Measurements from ENCODE around the gene APOA1. TPM values are rescaled to one million over a fixed set of nuclear protein-coding genes. Genes with fewer than 3 reads are reported as not detected.

APOA1 gene
- total and polyA plus RNA-seq, 12 donors, result 3.8 to 398 (median 70.5) TPM

DNA sequence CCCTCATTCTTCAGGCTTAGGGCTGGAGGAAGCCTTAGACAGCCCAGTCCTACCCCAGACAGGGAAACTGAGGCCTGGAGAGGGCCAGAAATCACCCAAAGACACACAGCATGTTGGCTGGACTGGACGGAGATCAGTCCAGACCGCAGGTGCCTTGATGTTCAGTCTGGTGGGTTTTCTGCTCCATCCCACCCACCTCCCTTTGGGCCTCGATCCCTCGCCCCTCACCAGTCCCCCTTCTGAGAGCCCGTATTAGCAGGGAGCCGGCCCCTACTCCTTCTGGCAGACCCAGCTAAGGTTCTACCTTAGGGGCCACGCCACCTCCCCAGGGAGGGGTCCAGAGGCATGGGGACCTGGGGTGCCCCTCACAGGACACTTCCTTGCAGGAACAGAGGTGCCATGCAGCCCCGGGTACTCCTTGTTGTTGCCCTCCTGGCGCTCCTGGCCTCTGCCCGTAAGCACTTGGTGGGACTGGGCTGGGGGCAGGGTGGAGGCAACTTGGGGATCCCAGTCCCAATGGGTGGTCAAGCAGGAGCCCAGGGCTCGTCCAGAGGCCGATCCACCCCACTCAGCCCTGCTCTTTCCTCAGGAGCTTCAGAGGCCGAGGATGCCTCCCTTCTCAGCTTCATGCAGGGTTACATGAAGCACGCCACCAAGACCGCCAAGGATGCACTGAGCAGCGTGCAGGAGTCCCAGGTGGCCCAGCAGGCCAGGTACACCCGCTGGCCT lies 7.1 kb downstream of the APOA1 start:
- peaks cover 0 to 13% (median 9%) of the 10 kb centered on the region in 9 donors for H3K4me1 ChIP-seq
- H3K27me3 ChIP-seq, result no peaks in the 10 kb centered on the region
- DNase-seq (no peak), ATAC-seq (no peak)
- no peaks in the 10 kb centered on the region for H3K36me3 ChIP-seq
- no peak overlapping the region for H3K27ac ChIP-seq
- H3K9me3 ChIP-seq, result no peaks in the 10 kb centered on the region
- no peak overlapping the region for H3K4me3 ChIP-seq
- TF ChIP-seq, protein P1, sequence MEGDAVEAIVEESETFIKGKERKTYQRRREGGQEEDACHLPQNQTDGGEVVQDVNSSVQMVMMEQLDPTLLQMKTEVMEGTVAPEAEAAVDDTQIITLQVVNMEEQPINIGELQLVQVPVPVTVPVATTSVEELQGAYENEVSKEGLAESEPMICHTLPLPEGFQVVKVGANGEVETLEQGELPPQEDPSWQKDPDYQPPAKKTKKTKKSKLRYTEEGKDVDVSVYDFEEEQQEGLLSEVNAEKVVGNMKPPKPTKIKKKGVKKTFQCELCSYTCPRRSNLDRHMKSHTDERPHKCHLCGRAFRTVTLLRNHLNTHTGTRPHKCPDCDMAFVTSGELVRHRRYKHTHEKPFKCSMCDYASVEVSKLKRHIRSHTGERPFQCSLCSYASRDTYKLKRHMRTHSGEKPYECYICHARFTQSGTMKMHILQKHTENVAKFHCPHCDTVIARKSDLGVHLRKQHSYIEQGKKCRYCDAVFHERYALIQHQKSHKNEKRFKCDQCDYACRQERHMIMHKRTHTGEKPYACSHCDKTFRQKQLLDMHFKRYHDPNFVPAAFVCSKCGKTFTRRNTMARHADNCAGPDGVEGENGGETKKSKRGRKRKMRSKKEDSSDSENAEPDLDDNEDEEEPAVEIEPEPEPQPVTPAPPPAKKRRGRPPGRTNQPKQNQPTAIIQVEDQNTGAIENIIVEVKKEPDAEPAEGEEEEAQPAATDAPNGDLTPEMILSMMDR (IDR thresholded peaks at IDR 0.05), result no peak
- intact Hi-C loops (cut with DNase I), result loop anchor here in 1 of 10 donors (5.0 kb wide), 1 partner anchor 38 kb away; the partner anchor contains the start of gene APOA5
- 95 to 96% methylated on average over 17 of the region's 17 CpGs for WGBS, 2 donors

DNA sequence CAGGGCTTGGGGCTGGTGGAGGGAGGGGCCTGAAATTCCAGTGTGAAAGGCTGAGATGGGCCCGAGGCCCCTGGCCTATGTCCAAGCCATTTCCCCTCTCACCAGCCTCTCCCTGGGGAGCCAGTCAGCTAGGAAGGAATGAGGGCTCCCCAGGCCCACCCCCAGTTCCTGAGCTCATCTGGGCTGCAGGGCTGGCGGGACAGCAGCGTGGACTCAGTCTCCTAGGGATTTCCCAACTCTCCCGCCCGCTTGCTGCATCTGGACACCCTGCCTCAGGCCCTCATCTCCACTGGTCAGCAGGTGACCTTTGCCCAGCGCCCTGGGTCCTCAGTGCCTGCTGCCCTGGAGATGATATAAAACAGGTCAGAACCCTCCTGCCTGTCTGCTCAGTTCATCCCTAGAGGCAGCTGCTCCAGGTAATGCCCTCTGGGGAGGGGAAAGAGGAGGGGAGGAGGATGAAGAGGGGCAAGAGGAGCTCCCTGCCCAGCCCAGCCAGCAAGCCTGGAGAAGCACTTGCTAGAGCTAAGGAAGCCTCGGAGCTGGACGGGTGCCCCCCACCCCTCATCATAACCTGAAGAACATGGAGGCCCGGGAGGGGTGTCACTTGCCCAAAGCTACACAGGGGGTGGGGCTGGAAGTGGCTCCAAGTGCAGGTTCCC lies 7.8 kb downstream of the APOA1 start, which contains the start of gene APOC3:
Gene APOC3 (plus strand): TSS at position 383 of the 659 bp plus-strand sequence. CDS start 676 bp downstream, outside the sequence.
- H3K27me3 ChIP-seq, result no peaks in the 10 kb centered on the region
- WGBS, 2 donors, result 68 to 75% methylated on average over 9 of the region's 9 CpGs
- H3K4me3 ChIP-seq, result no peak within 1 kb of the TSS
- peaks cover 0 to 6% (median 2%) of the 10 kb centered on the region in 9 donors for H3K4me1 ChIP-seq
- H3K9me3 ChIP-seq, result no peaks in the 10 kb centered on the region
- TF ChIP-seq, protein P1 (IDR thresholded peaks at IDR 0.05), result no peak
- H3K27ac ChIP-seq, result no peak within 1 kb of the TSS
- ATAC-seq (peak in 1 of 8 donors; percentile 7), DNase-seq (no peak)
- intact Hi-C loops (cut with DNase I), result loop anchor here in 1 of 10 donors (5.0 kb wide), 1 partner anchor 37 kb away; the partner anchor contains the start of gene APOA5
- H3K36me3 ChIP-seq, result no peaks in the 10 kb centered on the region

DNA sequence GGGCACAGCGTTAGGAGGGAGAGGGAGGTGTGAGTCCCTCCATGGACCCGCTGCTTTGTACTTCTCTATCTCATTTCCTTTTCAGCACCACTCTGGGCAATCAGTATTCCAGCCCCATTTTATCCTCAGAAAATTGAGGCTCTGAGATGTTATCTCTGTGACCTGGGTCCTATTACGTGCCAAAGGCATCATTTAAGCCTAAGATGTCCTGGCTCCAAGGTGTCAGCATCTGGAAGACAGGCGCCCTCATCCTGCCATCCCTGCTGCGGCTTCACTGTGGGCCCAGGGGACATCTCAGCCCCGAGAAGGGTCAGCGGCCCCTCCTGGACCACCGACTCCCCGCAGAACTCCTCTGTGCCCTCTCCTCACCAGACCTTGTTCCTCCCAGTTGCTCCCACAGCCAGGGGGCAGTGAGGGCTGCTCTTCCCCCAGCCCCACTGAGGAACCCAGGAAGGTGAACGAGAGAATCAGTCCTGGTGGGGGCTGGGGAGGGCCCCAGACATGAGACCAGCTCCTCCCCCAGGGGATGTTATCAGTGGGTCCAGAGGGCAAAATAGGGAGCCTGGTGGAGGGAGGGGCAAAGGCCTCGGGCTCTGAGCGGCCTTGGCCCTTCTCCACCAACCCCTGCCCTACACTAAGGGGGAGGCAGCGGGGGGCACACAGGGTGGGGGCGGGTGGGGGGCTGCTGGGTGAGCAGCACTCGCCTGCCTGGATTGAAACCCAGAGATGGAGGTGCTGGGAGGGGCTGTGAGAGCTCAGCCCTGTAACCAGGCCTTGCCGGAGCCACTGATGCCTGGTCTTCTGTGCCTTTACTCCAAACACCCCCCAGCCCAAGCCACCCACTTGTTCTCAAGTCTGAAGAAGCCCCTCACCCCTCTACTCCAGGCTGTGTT lies 8.5 kb downstream of the APOA1 start:
- no peak for ATAC-seq
- intact Hi-C loops (cut with DNase I), result no loop called here

More for the DNA sequence above, 8.5 kb downstream of the APOA1 start:
- 65 to 72% methylated on average over 16 of the region's 16 CpGs for WGBS, 2 donors
- Histone ChIP-seq H3K9me3 (no peaks in the 10 kb centered on the region), H3K27ac (no peak overlapping the region), H3K4me1 (peaks cover 0 to 3% (median 0%) of the 10 kb centered on the region in 9 donors), H3K4me3 (no peak overlapping the region), H3K27me3 (no peaks in the 10 kb centered on the region), H3K36me3 (no peaks in the 10 kb centered on the region)
- TF ChIP-seq, protein P1 (IDR thresholded peaks at IDR 0.05), result no peak
- DNase-seq, result no peak

Measured in heart right ventricle (tissue), 16 donors.